Mesendoderm (in vitro differentiated cells): ENCODE data around the gene CHM.
"Not testable (repeated sequence)": the region's sequence is repeated elsewhere in the genome, so short reads cannot be mapped to it uniquely, and the experiment has no call there.

Experiments used
- DNase-seq: peaks from one replicate; pipeline ENCODE4 v3.0.0; 2013
- H2AK5ac ChIP-seq: 2 replicates; pipeline ENCODE4 v1.6.1; 2013; ENCODE audit warnings: low read length, inconsistent platforms
- H2BK120ac ChIP-seq: 2 replicates; pipeline ENCODE4 v1.6.1; 2013; ENCODE audit warnings: low read depth, mild to moderate bottlenecking, low read length, moderate library complexity, mixed read lengths
- H2BK15ac ChIP-seq: replicated peaks from 2 replicates; pipeline ENCODE4 v1.6.1; 2013; ENCODE audit warnings: low read depth, mild to moderate bottlenecking, moderate library complexity
- H2BK5ac ChIP-seq: 2 replicates; pipeline ENCODE4 v1.6.1; 2013; ENCODE audit warnings: low read length, inconsistent platforms
- H3K18ac ChIP-seq: 2 replicates; pipeline ENCODE4 v1.6.1; 2013; ENCODE audit warnings: mild to moderate bottlenecking, low read length, mixed read lengths
- H3K23ac ChIP-seq: one replicate; pipeline ENCODE4 v1.6.1; 2013; ENCODE audit warnings: low read length
- H3K27ac ChIP-seq: 2 replicates; pipeline ENCODE4 v1.5.1; 2013; ENCODE audit warnings: low read depth, mild to moderate bottlenecking, inconsistent platforms, low read length, moderate library complexity
- H3K27me3 ChIP-seq: 2 replicates; pipeline ENCODE4 v1.6.1; 2013; ENCODE audit warnings: low read length, control low read depth, mild to moderate bottlenecking, inconsistent platforms; ENCODE audit not compliant: insufficient read depth, poor library complexity
- H3K36me3 ChIP-seq: 2 replicates; pipeline ENCODE4 v1.6.1; 2013; ENCODE audit warnings: low read length, inconsistent platforms; ENCODE audit not compliant: control insufficient read depth, insufficient read depth
- H3K4ac ChIP-seq: one replicate; pipeline ENCODE4 v1.6.1; 2013; ENCODE audit warnings: low read depth, mild to moderate bottlenecking, low read length, moderate library complexity
- H3K4me1 ChIP-seq: 2 replicates; pipeline ENCODE4 v1.6.1; 2013; ENCODE audit warnings: low read depth, low read length, inconsistent platforms; ENCODE audit not compliant: control insufficient read depth
- H3K4me2 ChIP-seq: 2 replicates; pipeline ENCODE4 v1.6.1; 2013; ENCODE audit warnings: low read length
- H3K4me3 ChIP-seq: 2 replicates; pipeline ENCODE4 v1.5.1; 2013; ENCODE audit warnings: mild to moderate bottlenecking, low read length
- H3K56ac ChIP-seq: one replicate; pipeline ENCODE4 v1.6.1; 2013; ENCODE audit warnings: low read length
- H3K79me1 ChIP-seq: 2 replicates; pipeline ENCODE4 v1.6.1; 2013; ENCODE audit warnings: low read length, inconsistent platforms
- H3K79me2 ChIP-seq: 2 replicates; pipeline ENCODE4 v1.6.1; 2013; ENCODE audit warnings: mild to moderate bottlenecking, low read length; ENCODE audit not compliant: control insufficient read depth, insufficient read depth
- H3K9ac ChIP-seq: 2 replicates; pipeline ENCODE4 v1.6.1; 2013; ENCODE audit warnings: low read length, inconsistent platforms
- H4K5ac ChIP-seq: one replicate; pipeline ENCODE4 v1.6.1; 2013; ENCODE audit warnings: low read length
- H4K8ac ChIP-seq: one replicate; pipeline ENCODE4 v1.6.1; 2013; ENCODE audit warnings: low read depth, mild to moderate bottlenecking, control low read depth, low read length, moderate library complexity
- WGBS: extraction: QIAGEN DNeasy Blood & Tissue Kit; methylation state at CpG from one replicate; pipeline ENCODE4 v1.1.7; 2013; ENCODE audit warnings: low lambda C conversion rate, missing lambda C conversion rate; ENCODE audit not compliant: insufficient coverage; ENCODE audit errors: extremely low coverage; 5-methylcytosine and 5-hydroxymethylcytosine counted together

CHM gene

DNA sequence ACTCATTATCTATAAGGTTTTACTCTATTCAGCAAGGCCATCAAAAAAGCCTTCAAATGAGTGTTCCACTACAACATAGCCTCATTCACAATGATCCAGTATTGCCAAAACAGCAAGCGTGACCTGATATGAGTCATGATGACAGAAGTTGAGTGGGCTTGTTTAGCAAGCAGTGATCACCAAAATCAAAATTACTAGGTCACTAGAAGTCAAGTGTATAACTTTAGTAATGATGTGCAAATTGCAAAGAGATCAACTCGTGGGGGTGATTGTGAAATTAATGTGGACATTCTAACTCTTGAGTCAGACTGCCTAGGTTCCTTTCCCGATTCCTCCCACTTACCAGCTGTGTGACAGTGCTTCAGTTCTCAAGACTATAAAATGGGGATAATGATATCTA is 124.5 kb downstream of the CHM start:
- no CpG with 5 or more reads among the region's 3 CpGs for WGBS
- no peak overlapping the region for H2BK15ac ChIP-seq
- no peak overlapping the region for H2BK5ac ChIP-seq

DNA sequence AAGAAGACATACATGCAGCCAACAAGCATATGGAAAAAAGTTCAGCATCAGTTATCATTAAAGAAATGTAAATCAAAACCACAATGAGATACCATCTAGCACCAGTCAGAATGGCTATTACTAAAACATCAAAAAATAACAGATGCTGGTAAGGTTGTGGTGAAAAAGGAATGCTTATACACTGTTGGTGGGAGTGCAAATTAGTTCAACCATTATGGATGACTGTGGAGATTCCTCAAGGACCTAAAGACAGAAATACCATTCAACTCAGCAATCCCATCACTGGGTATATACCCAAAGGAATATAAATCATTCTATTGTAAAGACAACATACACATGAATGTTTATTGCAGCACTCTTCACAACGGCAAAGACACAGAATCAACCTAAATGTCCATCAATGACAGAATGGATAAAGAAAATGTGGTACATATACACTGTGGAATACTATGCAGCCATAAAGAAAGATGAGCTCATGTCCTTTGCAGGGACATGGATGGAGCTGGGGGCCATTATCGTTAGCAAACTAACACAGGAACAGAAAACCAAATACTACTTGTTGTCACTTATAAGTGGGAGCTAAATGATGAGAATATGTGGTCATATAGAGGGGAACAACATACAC is 130.6 kb downstream of the CHM start:
- H3K27ac ChIP-seq, H2BK120ac ChIP-seq, H3K4me3 ChIP-seq, H3K56ac ChIP-seq, H4K5ac ChIP-seq, H2BK15ac ChIP-seq, H3K36me3 ChIP-seq, H3K27me3 ChIP-seq, H3K9ac ChIP-seq, H3K4ac ChIP-seq, H2AK5ac ChIP-seq, H3K79me2 ChIP-seq, H3K4me2 ChIP-seq, H3K4me1 ChIP-seq, DNase-seq, H3K79me1 ChIP-seq, H3K18ac ChIP-seq, H2BK5ac ChIP-seq, H4K8ac ChIP-seq, H3K23ac ChIP-seq: not testable (repeated sequence)
- WGBS: no CpG with 5 or more reads among the region's 2 CpGs

More for the DNA sequence above, 124.5 kb downstream of the CHM start:
- Histone ChIP-seq H3K23ac (no peak overlapping the region), H3K27ac (no peak overlapping the region), H2BK120ac (no peak overlapping the region), H3K4me3 (no peak overlapping the region), H3K18ac (no peak overlapping the region), H3K9ac (no peak overlapping the region), H3K4me2 (no peak overlapping the region), H3K56ac (no peak overlapping the region), H2AK5ac (no peak overlapping the region), H4K5ac (no peak overlapping the region), H3K79me1 (no peaks in the 10 kb centered on the region), H3K4me1 (no peaks in the 10 kb centered on the region), H3K36me3 (no peaks in the 10 kb centered on the region), H3K4ac (no peak overlapping the region), H3K79me2 (no peaks in the 10 kb centered on the region), H4K8ac (no peak overlapping the region), H3K27me3 (no peaks in the 10 kb centered on the region)
- no peak for DNase-seq

DNA sequence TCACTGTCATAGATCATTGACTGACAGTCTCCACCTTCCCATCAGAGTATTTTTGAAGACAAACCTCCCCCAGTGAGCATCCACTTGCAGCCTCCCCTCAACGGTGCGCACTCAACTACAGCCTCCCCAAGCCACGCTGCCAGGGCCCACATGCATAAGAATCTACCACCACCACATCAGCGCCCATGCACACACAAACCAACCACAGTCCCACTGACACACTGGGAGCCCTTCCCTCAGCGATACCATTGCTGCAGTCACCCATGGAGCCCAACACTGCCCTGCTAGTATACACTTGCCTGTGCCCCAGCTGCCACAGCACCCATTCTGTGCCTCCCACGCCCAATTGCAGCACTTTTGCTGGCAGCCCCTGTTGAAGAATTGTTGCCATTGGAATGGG is 132.9 kb downstream of the CHM start:
- WGBS: no CpG with 5 or more reads among the region's 6 CpGs
- Histone ChIP-seq H3K27me3 (no peaks in the 10 kb centered on the region), H3K27ac (no peak overlapping the region), H2BK15ac (no peak overlapping the region), H4K5ac (no peak overlapping the region), H2BK120ac (no peak overlapping the region), H3K4ac (no peak overlapping the region), H3K79me2 (no peaks in the 10 kb centered on the region), H3K36me3 (no peaks in the 10 kb centered on the region), H3K79me1 (no peaks in the 10 kb centered on the region), H3K4me2 (no peak overlapping the region), H3K23ac (no peak overlapping the region), H3K4me3 (no peak overlapping the region), H3K4me1 (no peaks in the 10 kb centered on the region), H3K9ac (no peak overlapping the region), H2AK5ac (no peak overlapping the region), H2BK5ac (no peak overlapping the region), H3K18ac (no peak overlapping the region), H3K56ac (no peak overlapping the region), H4K8ac (no peak overlapping the region)
- no peak for DNase-seq

DNA sequence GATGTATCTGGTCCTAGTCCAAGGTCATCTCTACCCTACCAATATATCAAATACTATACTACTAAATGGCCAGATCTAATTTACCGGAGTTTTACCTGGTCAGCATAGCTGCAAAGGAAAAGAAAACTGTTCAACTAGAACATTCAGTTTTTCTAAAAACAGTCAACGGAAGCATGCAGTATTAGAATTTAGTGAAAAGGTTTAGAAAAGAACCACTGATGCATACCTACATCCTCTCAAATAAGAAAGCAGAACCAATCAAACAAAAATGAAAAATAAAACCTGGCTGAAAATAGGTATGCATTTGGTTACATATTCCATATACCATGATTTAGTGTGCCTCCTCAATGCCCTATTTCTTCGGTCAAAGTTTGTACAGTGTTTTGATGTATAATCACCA is 140.0 kb downstream of the CHM start:
- H3K23ac ChIP-seq: no peak overlapping the region
- no peak overlapping the region for H3K27ac ChIP-seq
- no peak overlapping the region for H3K4ac ChIP-seq
- no peak overlapping the region for H3K18ac ChIP-seq
- no peak overlapping the region for H2AK5ac ChIP-seq
- H2BK15ac ChIP-seq: no peak overlapping the region
- no peaks in the 10 kb centered on the region for H3K79me1 ChIP-seq
- H2BK5ac ChIP-seq: no peak overlapping the region
- H3K79me2 ChIP-seq: no peaks in the 10 kb centered on the region
- WGBS: no CpG with 5 or more reads among the region's 3 CpGs
- no peak for DNase-seq
- no peaks in the 10 kb centered on the region for H3K4me1 ChIP-seq
- H3K27me3 ChIP-seq: no peaks in the 10 kb centered on the region
- H3K9ac ChIP-seq: no peak overlapping the region
- no peak overlapping the region for H4K5ac ChIP-seq
- no peak overlapping the region for H4K8ac ChIP-seq
- H3K56ac ChIP-seq: no peak overlapping the region
- H2BK120ac ChIP-seq: no peak overlapping the region
- H3K4me2 ChIP-seq: no peak overlapping the region
- no peaks in the 10 kb centered on the region for H3K36me3 ChIP-seq
- H3K4me3 ChIP-seq: no peak overlapping the region

DNA sequence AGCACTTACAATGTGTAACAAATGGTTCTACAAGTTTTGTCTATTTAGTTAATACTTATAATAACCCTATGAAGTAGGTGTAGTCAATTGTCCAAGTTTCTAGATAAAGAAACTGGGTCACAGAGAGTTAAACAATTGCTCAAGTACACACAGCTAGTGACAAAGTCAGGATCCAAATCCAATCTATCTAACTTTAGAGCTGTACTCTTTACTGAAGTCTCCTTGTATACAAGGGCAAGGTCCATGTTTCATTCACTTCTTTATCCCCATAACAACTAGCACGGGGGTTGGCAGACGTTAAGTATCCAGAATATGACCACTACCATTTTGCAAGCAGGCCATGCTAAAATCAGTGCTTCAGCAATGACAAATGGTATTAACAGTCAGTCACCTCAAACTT is 141.0 kb downstream of the CHM start:
- Histone ChIP-seq H3K23ac (no peak overlapping the region), H2AK5ac (no peak overlapping the region), H3K4me2 (no peak overlapping the region), H3K56ac (no peak overlapping the region), H3K4ac (no peak overlapping the region), H3K27me3 (no peaks in the 10 kb centered on the region), H3K9ac (no peak overlapping the region), H3K18ac (no peak overlapping the region), H3K4me1 (no peaks in the 10 kb centered on the region), H2BK120ac (no peak overlapping the region), H4K5ac (no peak overlapping the region), H2BK5ac (no peak overlapping the region), H3K27ac (no peak overlapping the region), H2BK15ac (no peak overlapping the region), H3K79me1 (no peaks in the 10 kb centered on the region), H4K8ac (no peak overlapping the region), H3K79me2 (no peaks in the 10 kb centered on the region), H3K4me3 (no peak overlapping the region), H3K36me3 (no peaks in the 10 kb centered on the region)
- no peak for DNase-seq
- WGBS: no CpG with 5 or more reads among the region's 2 CpGs

DNA sequence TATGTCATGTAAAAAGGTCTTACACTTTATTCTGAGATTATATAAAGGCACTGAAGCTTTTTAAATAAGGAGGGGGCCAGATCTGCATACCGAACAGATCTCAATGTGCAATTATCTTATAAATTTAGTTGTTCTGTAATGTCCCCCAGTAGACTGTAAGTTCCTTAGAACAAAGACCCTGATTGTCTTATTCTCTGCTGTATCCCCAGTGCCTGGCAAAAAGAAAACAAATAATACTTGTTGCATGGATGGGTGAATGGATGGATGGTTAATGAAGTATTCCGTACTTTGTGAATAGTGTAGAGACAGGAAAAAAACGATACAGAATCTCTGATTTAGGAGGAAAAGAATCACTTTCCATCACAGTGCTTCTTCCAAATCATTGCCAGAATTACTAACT is 141.5 kb downstream of the CHM start:
- Histone ChIP-seq H3K4me1 (no peaks in the 10 kb centered on the region), H2BK5ac (no peak overlapping the region), H3K4me2 (no peak overlapping the region), H2BK120ac (no peak overlapping the region), H3K79me1 (no peaks in the 10 kb centered on the region), H3K18ac (no peak overlapping the region), H3K4ac (no peak overlapping the region), H3K27me3 (no peaks in the 10 kb centered on the region), H2AK5ac (no peak overlapping the region), H3K23ac (no peak overlapping the region), H3K27ac (no peak overlapping the region), H3K9ac (no peak overlapping the region), H2BK15ac (no peak overlapping the region), H3K36me3 (no peaks in the 10 kb centered on the region), H4K5ac (no peak overlapping the region), H3K56ac (no peak overlapping the region), H4K8ac (no peak overlapping the region), H3K4me3 (no peak overlapping the region), H3K79me2 (no peaks in the 10 kb centered on the region)
- no peak for DNase-seq
- no CpG with 5 or more reads among the region's 3 CpGs for WGBS
